NCI-H1694 (cell line): ENCODE measurements around the gene LRRK2.
"Not testable (repeated sequence)": the region's sequence is repeated elsewhere in the genome, so short reads cannot be mapped to it uniquely, and the experiment has no call there.

Experiments used
- DNase-seq: peaks from one replicate; lab custom pipeline; 2025; lab: John Stamatoyannopoulos, UW

Gene LRRK2

GRCh38 chr12:40315375-40315774, 90.6 kb downstream of the LRRK2 start:
- no peak for DNase-seq

- DNase-seq, result no peak
These were observed 99.5 kb downstream of the LRRK2 start for GRCh38 chr12:40324261-40324660.

- DNase-seq, result peak; percentile 25
These were observed 100.7 kb downstream of the LRRK2 start for GRCh38 chr12:40325349-40325960.

GRCh38 chr12:40327535-40327934, 102.7 kb downstream of the LRRK2 start:
- DNase-seq, result no peak

- no peak for DNase-seq
These were observed 105.4 kb downstream of the LRRK2 start for GRCh38 chr12:40330180-40330579.

- DNase-seq, result no peak
These were observed 107.1 kb downstream of the LRRK2 start for GRCh38 chr12:40331886-40332285.

GRCh38 chr12:40335991-40336390, 111.2 kb downstream of the LRRK2 start:
- no peak for DNase-seq

- DNase-seq, result peak; percentile 7
These were observed 111.9 kb downstream of the LRRK2 start for GRCh38 chr12:40336573-40337199.

GRCh38 chr12:40338071-40338470, 113.3 kb downstream of the LRRK2 start:
- DNase-seq, result no peak

- no peak for DNase-seq
These were observed 113.8 kb downstream of the LRRK2 start for GRCh38 chr12:40338621-40339020.

GRCh38 chr12:40342010-40342409, 117.2 kb downstream of the LRRK2 start:
- DNase-seq, result no peak

GRCh38 chr12:40343124-40343523, 118.3 kb downstream of the LRRK2 start:
- DNase-seq, result no peak

GRCh38 chr12:40344312-40344711, 119.5 kb downstream of the LRRK2 start:
- DNase-seq, result no peak

GRCh38 chr12:40351976-40352375, 127.2 kb downstream of the LRRK2 start:
- DNase-seq, result no peak

GRCh38 chr12:40375076-40375475, 150.3 kb downstream of the LRRK2 start:
- DNase-seq, result no peak

GRCh38 chr12:40376533-40377267, 151.9 kb downstream of the LRRK2 start:
- no peak for DNase-seq

GRCh38 chr12:40378691-40379090, 153.9 kb downstream of the LRRK2 start:
- DNase-seq, result no peak

GRCh38 chr12:40382217-40382616, 157.4 kb downstream of the LRRK2 start:
- DNase-seq, result no peak

- DNase-seq, result not testable (repeated sequence)
These were observed 162.5 kb downstream of the LRRK2 start for GRCh38 chr12:40387279-40387678.

- DNase-seq, result no peak
These were observed 166.2 kb downstream of the LRRK2 start for GRCh38 chr12:40390980-40391379.

- DNase-seq, result no peak
These were observed 168.2 kb downstream of the LRRK2 start for GRCh38 chr12:40393026-40393425.

GRCh38 chr12:40399656-40400055, 174.9 kb downstream of the LRRK2 start:
- DNase-seq, result no peak

- no peak for DNase-seq
These were observed 180.6 kb downstream of the LRRK2 start for GRCh38 chr12:40405419-40405818.
